A673 (cell line): ENCODE data around the gene PTTG1IP.

Source experiments
- CTCF ChIP-seq: fragments of 300-800, 200-600 bp; sonication (generic); conservative IDR thresholded peaks from 2 replicates; pipeline ENCODE4 v1.5.1; 2017; ENCODE audit warnings: low read depth, mild to moderate bottlenecking, antibody characterized with exemption, low read length, moderate library complexity, mixed read lengths
- EZH2 ChIP-seq: fragments of 200-600 bp; sonication (generic); IDR thresholded peaks from 2 replicates; pipeline ENCODE4 v1.6.1; 2017; ENCODE audit warnings: borderline replicate concordance, low read depth, mild to moderate bottlenecking, mixed read lengths, antibody characterized with exemption, low read length; ENCODE audit not compliant: poor library complexity, severe bottlenecking

GRCh38 chr21:44898851-44899767 is 25.6 kb upstream of the PTTG1IP start:
- TF ChIP-seq CTCF (no peak), EZH2 (no peak)
